IMR-90 (cell line): ENCODE data around the gene STK17A. TPM values are rescaled to one million over a fixed set of nuclear protein-coding genes. Genes with fewer than 3 reads are reported as not detected.

ENCODE experiments used
- ATAC-seq: fragments of 200-7000 bp; cut with Tn5 transposase; 2 replicates; pipeline ENCODE4 v1.9.1; 2020; ENCODE audit warnings: low read depth, mild to moderate bottlenecking, moderate library complexity
- BruUV-seq: library from RNA; stranded (reverse); fragments of 400-500 nt; replicated peaks from 2 replicates; lab custom pipeline; 2021; lab: Mats Ljungman, UMichigan
- CTCF ChIA-PET: fragments of 300-600 bp; formaldehyde crosslinking; extraction: SDS; loops from one replicate; lab custom pipeline; 2021; ENCODE audit warnings: antibody characterized with exemption; lab: Yijun Ruan, JAX
- POLR2A ChIA-PET: fragments of 300-600 bp; sonication (Branson Sonifier 250); formaldehyde crosslinking; loops from one replicate; lab custom pipeline; 2022; ENCODE audit warnings: antibody characterized with exemption; ENCODE audit not compliant: unreplicated experiment; lab: Charles Lee
- DNase-seq: peaks from one replicate; pipeline ENCODE4 v3.0.0; 2013
- H2AFZ ChIP-seq: replicated peaks from 2 replicates; pipeline ENCODE3; 2013; ENCODE audit warnings: low read length, mild to moderate bottlenecking; ENCODE audit not compliant: poor library complexity
- H2AK5ac ChIP-seq: 2 replicates; pipeline ENCODE4 v1.6.1; 2013; ENCODE audit warnings: low read depth, low read length, inconsistent platforms
- H2AK9ac ChIP-seq: replicated peaks from 2 replicates; pipeline ENCODE3; 2013; ENCODE audit warnings: mild to moderate bottlenecking, low read depth, low read length, moderate library complexity; ENCODE audit not compliant: poor library complexity
- H2BK120ac ChIP-seq: 2 replicates; pipeline ENCODE4 v1.6.1; 2013; ENCODE audit warnings: low read depth, low read length, inconsistent platforms
- H2BK15ac ChIP-seq: 3 replicates; pipeline ENCODE4 v1.6.1; 2013; ENCODE audit warnings: low read depth, low read length, inconsistent platforms
- H2BK20ac ChIP-seq: 2 replicates; pipeline ENCODE4 v1.6.1; 2013; ENCODE audit warnings: low read depth, mild to moderate bottlenecking, inconsistent platforms, low read length, moderate library complexity
- H2BK5ac ChIP-seq: 2 replicates; pipeline ENCODE4 v1.6.1; 2013; ENCODE audit warnings: mild to moderate bottlenecking, low read depth, low read length, inconsistent platforms; ENCODE audit not compliant: poor library complexity, severe bottlenecking
- H3K14ac ChIP-seq: replicated peaks from 2 replicates; pipeline ENCODE4 v1.6.1; 2013; ENCODE audit warnings: low read depth, low read length, inconsistent platforms
- H3K18ac ChIP-seq: 2 replicates; pipeline ENCODE4 v1.6.1; 2013; ENCODE audit warnings: low read depth, low read length, control low read depth
- H3K23ac ChIP-seq: 2 replicates; pipeline ENCODE4 v1.6.1; 2013; ENCODE audit warnings: low read depth, low read length, inconsistent platforms
- H3K27ac ChIP-seq: 2 replicates; pipeline ENCODE4 v1.5.1; 2013; ENCODE audit warnings: mild to moderate bottlenecking, control low read depth, low read length; ENCODE audit not compliant: insufficient read depth
- H3K27me3 ChIP-seq: 2 replicates; pipeline ENCODE4 v1.6.1; 2013; ENCODE audit warnings: low read length; ENCODE audit not compliant: control insufficient read depth, insufficient read depth
- H3K36me3 ChIP-seq: 2 replicates; pipeline ENCODE4 v1.6.1; 2013; ENCODE audit warnings: low read length, mixed read lengths; ENCODE audit not compliant: control insufficient read depth, insufficient read depth
- H3K4ac ChIP-seq: 2 replicates; pipeline ENCODE4 v1.6.1; 2013; ENCODE audit warnings: low read depth, low read length, inconsistent platforms
- H3K4me1 ChIP-seq: 2 replicates; pipeline ENCODE4 v1.6.1; 2013; ENCODE audit warnings: low read length, mixed read lengths; ENCODE audit not compliant: control insufficient read depth, insufficient read depth
- H3K4me2 ChIP-seq: 2 replicates; pipeline ENCODE4 v1.6.1; 2013; ENCODE audit warnings: low read depth, mild to moderate bottlenecking, control low read depth, low read length, moderate library complexity
- H3K4me3 ChIP-seq: 2 replicates; pipeline ENCODE4 v1.5.1; 2013; ENCODE audit warnings: low read depth, mild to moderate bottlenecking, control low read depth, low read length, moderate library complexity; ENCODE audit not compliant: insufficient read depth
- H3K56ac ChIP-seq: 2 replicates; pipeline ENCODE4 v1.6.1; 2013; ENCODE audit warnings: low read length, inconsistent platforms; ENCODE audit not compliant: insufficient read depth; ENCODE audit errors: extremely low read depth
- H3K79me1 ChIP-seq, 2 experiments: 2 replicates each; pipeline ENCODE4 v1.6.1; 2013; ENCODE audit warnings: low read length in 2 of 2, inconsistent platforms in 1 of 2, low read depth in 1 of 2
- H3K9ac ChIP-seq: 2 replicates; pipeline ENCODE4 v1.6.1; 2013; ENCODE audit warnings: low read depth, low read length, control low read depth
- H3K9me1 ChIP-seq: 2 replicates; pipeline ENCODE4 v1.6.1; 2013; ENCODE audit warnings: low read length, inconsistent platforms; ENCODE audit not compliant: insufficient read depth
- H3K9me3 ChIP-seq: 2 replicates; pipeline ENCODE4 v1.6.1; 2013; ENCODE audit warnings: low read length; ENCODE audit not compliant: control insufficient read depth, insufficient read depth
- H4K20me1 ChIP-seq: 2 replicates; pipeline ENCODE4 v1.6.1; 2013; ENCODE audit warnings: low read length, inconsistent platforms; ENCODE audit not compliant: insufficient read depth
- H4K5ac ChIP-seq: 2 replicates; pipeline ENCODE4 v1.6.1; 2013; ENCODE audit warnings: mild to moderate bottlenecking, low read depth, low read length, control low read depth
- H4K8ac ChIP-seq, 2 experiments: 2 replicates each; pipeline ENCODE4 v1.6.1; 2013; ENCODE audit warnings: low read depth in 2 of 2, low read length in 2 of 2, control low read depth in 1 of 2, inconsistent platforms in 1 of 2
- H4K91ac ChIP-seq: 2 replicates; pipeline ENCODE4 v1.6.1; 2013; ENCODE audit warnings: low read depth, low read length, inconsistent platforms; ENCODE audit not compliant: insufficient read depth
- BHLHE40 ChIP-seq: fragments of 150-350 bp; IDR thresholded peaks from 2 replicates; pipeline ENCODE4 v1.6.1; 2016; ENCODE audit warnings: mild to moderate bottlenecking, low read depth, low read length
- CEBPB ChIP-seq: IDR thresholded peaks from 2 replicates; pipeline ENCODE4 v1.6.1; 2012; ENCODE audit warnings: low read depth, low read length, improper control_type of control experiment
- MAFK ChIP-seq: IDR thresholded peaks from 2 replicates; pipeline ENCODE4 v1.6.1; 2012; ENCODE audit warnings: low read depth, low read length, improper control_type of control experiment
- MXI1 ChIP-seq: IDR thresholded peaks from 2 replicates; pipeline ENCODE4 v1.6.1; 2012; ENCODE audit warnings: low read depth, mild to moderate bottlenecking, low read length, moderate library complexity, borderline replicate concordance
- NFE2L2 ChIP-seq: fragments of 150-350 bp; IDR thresholded peaks from 2 replicates; pipeline ENCODE4 v1.6.1; 2016; ENCODE audit warnings: low read depth, mild to moderate bottlenecking, low read length
- RCOR1 ChIP-seq: IDR thresholded peaks from 2 replicates; pipeline ENCODE4 v1.6.1; 2012; ENCODE audit warnings: mild to moderate bottlenecking, low read length, improper control_type of control experiment; ENCODE audit not compliant: insufficient replicate concordance
- RFX5 ChIP-seq: IDR thresholded peaks from 2 replicates; pipeline ENCODE4 v1.8.0; 2012; ENCODE audit warnings: low read depth, mild to moderate bottlenecking, low read length, moderate library complexity
- WGBS, 2 experiments: methylation state at CpG; one replicate each; pipeline versions ENCODE4 v1.1.5 to v1.1.7; 2013; ENCODE audit warnings: missing lambda C conversion rate in 2 of 2; ENCODE audit not compliant: insufficient read length in 1 of 2; ENCODE audit errors: extremely low coverage in 2 of 2; 5-methylcytosine and 5-hydroxymethylcytosine counted together
- dilution Hi-C: fragments of 300-500 bp; cut with HindIII; formaldehyde crosslinking; loops from one replicate; pipeline ENCODE4 v1.14.3; 2018; ENCODE audit warnings: low sequenced_read_pairs; ENCODE audit not compliant: unreplicated experiment
- in situ Hi-C: fragments of 300-500 bp; cut with MboI; formaldehyde crosslinking; loops from 3 replicates; pipeline ENCODE4 v1.14.3; 2019; ENCODE audit warnings: low sequenced_read_pairs, inconsistent platforms, mixed read lengths
- intact Hi-C: fragments of 100-400 bp; cut with micrococcal nuclease; formaldehyde crosslinking; loops from 2 replicates; pipeline ENCODE4 v1.10.0; 2022
- polyA plus RNA-seq, 3 experiments: library from polyadenylated mRNA; depleted of rRNA; stranded (reverse); fragments of >200 nt; gene quantifications; 2 replicates each; pipeline ENCODE4 v1.2.3, GENCODE V29; 2012; ENCODE audit warnings: low replicate concordance in 1 of 3
- total RNA-seq: library from RNA; depleted of rRNA; stranded (reverse); fragments of >200 nt; gene quantifications from 2 replicates; pipeline ENCODE4 v1.2.3, GENCODE V29; 2012
- TF ChIP-seq, protein P1 (sequence below): fragments of 150-350 bp; IDR thresholded peaks from 2 replicates; pipeline ENCODE4 v1.6.1; 2016; ENCODE audit warnings: low read depth, mild to moderate bottlenecking, low read length, moderate library complexity, borderline replicate concordance
- TF ChIP-seq, protein P2 (sequence below): fragments of 150-350 bp; IDR thresholded peaks from 2 replicates; pipeline ENCODE4 v1.6.1; 2017; ENCODE audit warnings: mild to moderate bottlenecking, antibody characterized with exemption, low read length, low read depth
- TF ChIP-seq, protein P3 (sequence below): conservative IDR thresholded peaks from 2 replicates; pipeline ENCODE4 v1.5.1; 2012; ENCODE audit warnings: mild to moderate bottlenecking, low read depth, low read length, improper control_type of control experiment

Gene STK17A
- total and polyA plus RNA-seq, 2 of the 4 experiments (the other 2 are of a cell fraction), result 40.5 to 50.5 TPM

GRCh38 chr7:43642897-43643630 is 60.2 kb downstream of the STK17A start (continued):
- TF ChIP-seq NFE2L2 (no peak), MAFK (no peak)

GRCh38 chr7:43643846-43644245 is 60.9 kb downstream of the STK17A start:
- ChIA-PET POLR2A (interaction anchor here (0.6 kb wide), 1 partner anchor 62 kb away, joined by 3 read pairs; no protein-coding TSS in a partner anchor), CTCF (no interaction called here)
- dilution Hi-C loops (no loop called here), intact Hi-C loops (no loop called here), in situ Hi-C loops (no loop called here)
- peaks cover 20% of the 10 kb centered on the region for H3K36me3 ChIP-seq
- no peaks in the 10 kb centered on the region for H3K27me3 ChIP-seq
- no peak overlapping the region for H3K9ac ChIP-seq
- H2AFZ ChIP-seq, result no peak overlapping the region
- no peaks in the 10 kb centered on the region for H4K20me1 ChIP-seq
- H4K5ac ChIP-seq, result no peak overlapping the region
- peaks cover 19 to 73% of the 10 kb centered on the region in 2 experiments for H3K79me1 ChIP-seq
- H3K9me3 ChIP-seq, result no peaks in the 10 kb centered on the region
- H2BK5ac ChIP-seq, result peak overlapping the region; percentile 3
- H3K56ac ChIP-seq, result no peak overlapping the region
- no TSS peak for BruUV-seq
- WGBS, 2 experiments, result 95% methylated on average over 6 of the region's 8 CpGs; no CpG with 5 or more reads in 1 of the 2 experiments
- no peak overlapping the region for H4K8ac ChIP-seq
- H3K4me2 ChIP-seq, result no peak overlapping the region
- H2AK5ac ChIP-seq, result peak overlapping the region; percentile 22; the same call in 1 of the 2 replicates
- H3K4ac ChIP-seq, result no peak overlapping the region
- ATAC-seq, result no peak
- DNase-seq, result no peak
- H3K27ac ChIP-seq, result no peak overlapping the region
- H3K9me1 ChIP-seq, result peaks cover 23% of the 10 kb centered on the region
- H2AK9ac ChIP-seq, result no peak overlapping the region
- TF ChIP-seq, protein P1, sequence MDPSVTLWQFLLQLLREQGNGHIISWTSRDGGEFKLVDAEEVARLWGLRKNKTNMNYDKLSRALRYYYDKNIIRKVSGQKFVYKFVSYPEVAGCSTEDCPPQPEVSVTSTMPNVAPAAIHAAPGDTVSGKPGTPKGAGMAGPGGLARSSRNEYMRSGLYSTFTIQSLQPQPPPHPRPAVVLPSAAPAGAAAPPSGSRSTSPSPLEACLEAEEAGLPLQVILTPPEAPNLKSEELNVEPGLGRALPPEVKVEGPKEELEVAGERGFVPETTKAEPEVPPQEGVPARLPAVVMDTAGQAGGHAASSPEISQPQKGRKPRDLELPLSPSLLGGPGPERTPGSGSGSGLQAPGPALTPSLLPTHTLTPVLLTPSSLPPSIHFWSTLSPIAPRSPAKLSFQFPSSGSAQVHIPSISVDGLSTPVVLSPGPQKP, result no peak
- TF ChIP-seq, protein P2, sequence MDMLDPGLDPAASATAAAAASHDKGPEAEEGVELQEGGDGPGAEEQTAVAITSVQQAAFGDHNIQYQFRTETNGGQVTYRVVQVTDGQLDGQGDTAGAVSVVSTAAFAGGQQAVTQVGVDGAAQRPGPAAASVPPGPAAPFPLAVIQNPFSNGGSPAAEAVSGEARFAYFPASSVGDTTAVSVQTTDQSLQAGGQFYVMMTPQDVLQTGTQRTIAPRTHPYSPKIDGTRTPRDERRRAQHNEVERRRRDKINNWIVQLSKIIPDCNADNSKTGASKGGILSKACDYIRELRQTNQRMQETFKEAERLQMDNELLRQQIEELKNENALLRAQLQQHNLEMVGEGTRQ, result no peak
- no peak for TF ChIP-seq NFE2L2
- no peak for TF ChIP-seq BHLHE40
- TF ChIP-seq MXI1, result no peak
- TF ChIP-seq, protein P3, sequence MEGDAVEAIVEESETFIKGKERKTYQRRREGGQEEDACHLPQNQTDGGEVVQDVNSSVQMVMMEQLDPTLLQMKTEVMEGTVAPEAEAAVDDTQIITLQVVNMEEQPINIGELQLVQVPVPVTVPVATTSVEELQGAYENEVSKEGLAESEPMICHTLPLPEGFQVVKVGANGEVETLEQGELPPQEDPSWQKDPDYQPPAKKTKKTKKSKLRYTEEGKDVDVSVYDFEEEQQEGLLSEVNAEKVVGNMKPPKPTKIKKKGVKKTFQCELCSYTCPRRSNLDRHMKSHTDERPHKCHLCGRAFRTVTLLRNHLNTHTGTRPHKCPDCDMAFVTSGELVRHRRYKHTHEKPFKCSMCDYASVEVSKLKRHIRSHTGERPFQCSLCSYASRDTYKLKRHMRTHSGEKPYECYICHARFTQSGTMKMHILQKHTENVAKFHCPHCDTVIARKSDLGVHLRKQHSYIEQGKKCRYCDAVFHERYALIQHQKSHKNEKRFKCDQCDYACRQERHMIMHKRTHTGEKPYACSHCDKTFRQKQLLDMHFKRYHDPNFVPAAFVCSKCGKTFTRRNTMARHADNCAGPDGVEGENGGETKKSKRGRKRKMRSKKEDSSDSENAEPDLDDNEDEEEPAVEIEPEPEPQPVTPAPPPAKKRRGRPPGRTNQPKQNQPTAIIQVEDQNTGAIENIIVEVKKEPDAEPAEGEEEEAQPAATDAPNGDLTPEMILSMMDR, result no peak
- TF ChIP-seq RCOR1, result no peak
- no peak for TF ChIP-seq RFX5
- no peak for TF ChIP-seq CEBPB
- no peak overlapping the region for H4K91ac ChIP-seq
- no peak overlapping the region for H3K23ac ChIP-seq
- H3K18ac ChIP-seq, result no peak overlapping the region
- no peak overlapping the region for H2BK120ac ChIP-seq
- H2BK15ac ChIP-seq, result no peak overlapping the region; the same call in 2 of the 3 replicates
- H3K14ac ChIP-seq, result no peak overlapping the region
- no peak overlapping the region for H3K4me3 ChIP-seq
- H3K4me1 ChIP-seq, result peaks cover 34% of the 10 kb centered on the region
- H2BK20ac ChIP-seq, result no peak overlapping the region
